ENCODE measurements around the gene RBM26. TPM values are rescaled to one million over a fixed set of nuclear protein-coding genes. Genes with fewer than 3 reads are reported as not detected.

RBM26 gene, protein sequence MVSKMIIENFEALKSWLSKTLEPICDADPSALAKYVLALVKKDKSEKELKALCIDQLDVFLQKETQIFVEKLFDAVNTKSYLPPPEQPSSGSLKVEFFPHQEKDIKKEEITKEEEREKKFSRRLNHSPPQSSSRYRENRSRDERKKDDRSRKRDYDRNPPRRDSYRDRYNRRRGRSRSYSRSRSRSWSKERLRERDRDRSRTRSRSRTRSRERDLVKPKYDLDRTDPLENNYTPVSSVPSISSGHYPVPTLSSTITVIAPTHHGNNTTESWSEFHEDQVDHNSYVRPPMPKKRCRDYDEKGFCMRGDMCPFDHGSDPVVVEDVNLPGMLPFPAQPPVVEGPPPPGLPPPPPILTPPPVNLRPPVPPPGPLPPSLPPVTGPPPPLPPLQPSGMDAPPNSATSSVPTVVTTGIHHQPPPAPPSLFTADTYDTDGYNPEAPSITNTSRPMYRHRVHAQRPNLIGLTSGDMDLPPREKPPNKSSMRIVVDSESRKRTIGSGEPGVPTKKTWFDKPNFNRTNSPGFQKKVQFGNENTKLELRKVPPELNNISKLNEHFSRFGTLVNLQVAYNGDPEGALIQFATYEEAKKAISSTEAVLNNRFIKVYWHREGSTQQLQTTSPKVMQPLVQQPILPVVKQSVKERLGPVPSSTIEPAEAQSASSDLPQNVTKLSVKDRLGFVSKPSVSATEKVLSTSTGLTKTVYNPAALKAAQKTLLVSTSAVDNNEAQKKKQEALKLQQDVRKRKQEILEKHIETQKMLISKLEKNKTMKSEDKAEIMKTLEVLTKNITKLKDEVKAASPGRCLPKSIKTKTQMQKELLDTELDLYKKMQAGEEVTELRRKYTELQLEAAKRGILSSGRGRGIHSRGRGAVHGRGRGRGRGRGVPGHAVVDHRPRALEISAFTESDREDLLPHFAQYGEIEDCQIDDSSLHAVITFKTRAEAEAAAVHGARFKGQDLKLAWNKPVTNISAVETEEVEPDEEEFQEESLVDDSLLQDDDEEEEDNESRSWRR
- 26.7 and 41.3 TPM in 2 replicates for total RNA-seq
- 22.9 and 31.9 TPM in 2 replicates for polyA plus RNA-seq

GRCh38 chr13:79405831-79406596 is at the start of gene RBM26:
RBM26 (minus strand) TSS chr13:79406255; CDS start chr13:79405774, 481 bp downstream.
- no peaks in the 10 kb centered on the region for H3K9me3 ChIP-seq (ENCODE audit: low read depth)
- no peaks in the 10 kb centered on the region for H3K27me3 ChIP-seq
- TF ChIP-seq, protein P1, sequence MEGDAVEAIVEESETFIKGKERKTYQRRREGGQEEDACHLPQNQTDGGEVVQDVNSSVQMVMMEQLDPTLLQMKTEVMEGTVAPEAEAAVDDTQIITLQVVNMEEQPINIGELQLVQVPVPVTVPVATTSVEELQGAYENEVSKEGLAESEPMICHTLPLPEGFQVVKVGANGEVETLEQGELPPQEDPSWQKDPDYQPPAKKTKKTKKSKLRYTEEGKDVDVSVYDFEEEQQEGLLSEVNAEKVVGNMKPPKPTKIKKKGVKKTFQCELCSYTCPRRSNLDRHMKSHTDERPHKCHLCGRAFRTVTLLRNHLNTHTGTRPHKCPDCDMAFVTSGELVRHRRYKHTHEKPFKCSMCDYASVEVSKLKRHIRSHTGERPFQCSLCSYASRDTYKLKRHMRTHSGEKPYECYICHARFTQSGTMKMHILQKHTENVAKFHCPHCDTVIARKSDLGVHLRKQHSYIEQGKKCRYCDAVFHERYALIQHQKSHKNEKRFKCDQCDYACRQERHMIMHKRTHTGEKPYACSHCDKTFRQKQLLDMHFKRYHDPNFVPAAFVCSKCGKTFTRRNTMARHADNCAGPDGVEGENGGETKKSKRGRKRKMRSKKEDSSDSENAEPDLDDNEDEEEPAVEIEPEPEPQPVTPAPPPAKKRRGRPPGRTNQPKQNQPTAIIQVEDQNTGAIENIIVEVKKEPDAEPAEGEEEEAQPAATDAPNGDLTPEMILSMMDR (IDR thresholded peaks at IDR 0.05; ENCODE audit: low read depth, low read length) = peak; percentile 25
- peak within 1 kb of the TSS; percentile 99 for H3K27ac ChIP-seq
- peak within 1 kb of the TSS; percentile 89 for H3K4me3 ChIP-seq
- no peaks in the 10 kb centered on the region for H3K36me3 ChIP-seq
- peak; percentile 94 to 96 for DNase-seq (ENCODE audit: low read depth in 1 of 2, low spot score in 1 of 2)
- H3K4me1 ChIP-seq (ENCODE audit: low read depth) = peaks cover 31% of the 10 kb centered on the region

GRCh38 chr13:79455331-79455730 is 49.3 kb upstream of the RBM26 start:
- Histone ChIP-seq H3K27ac (no peak overlapping the region), H3K4me1 (ENCODE audit: low read depth) (no peaks in the 10 kb centered on the region), H3K27me3 (no peaks in the 10 kb centered on the region), H3K4me3 (no peak overlapping the region), H3K9me3 (ENCODE audit: low read depth) (no peaks in the 10 kb centered on the region), H3K36me3 (no peaks in the 10 kb centered on the region)
- TF ChIP-seq, protein P1 (IDR thresholded peaks at IDR 0.05; ENCODE audit: low read depth, low read length) = no peak
- DNase-seq (ENCODE audit: low read depth in 1 of 2, low spot score in 1 of 2) = peak in 1 of 2 donors; percentile 16

DNA sequence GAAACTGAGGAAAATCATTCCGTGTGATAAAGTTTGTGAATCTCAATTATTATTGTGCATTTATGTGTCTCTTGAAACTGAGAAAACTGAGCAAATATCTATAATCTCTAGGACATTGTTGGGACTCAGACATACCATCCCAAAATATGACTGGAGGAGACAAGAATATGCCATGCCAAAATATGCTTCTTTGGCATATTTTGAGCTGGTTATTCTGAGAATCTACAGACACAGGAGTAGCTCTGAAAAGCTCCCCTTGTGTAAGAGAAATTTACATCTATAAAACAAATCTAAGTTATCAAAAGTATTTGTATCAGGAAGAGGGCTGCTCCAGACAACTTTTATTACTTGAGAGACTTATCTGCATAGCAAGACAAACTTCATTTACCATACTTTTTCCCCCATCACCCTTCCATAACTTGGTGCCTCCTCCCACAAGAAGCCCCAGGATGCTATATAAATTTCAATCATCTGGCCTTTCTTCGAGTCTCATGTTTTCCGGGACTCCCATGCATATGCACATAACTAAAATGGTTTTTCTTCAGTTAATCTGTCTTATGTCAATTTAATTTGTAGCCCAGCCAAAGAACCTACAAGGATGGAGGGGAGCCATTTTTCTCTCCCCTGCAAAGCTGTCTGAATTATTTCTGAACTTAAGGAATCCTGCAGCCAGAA is 46.3 kb upstream of the RBM26 start:
- Histone ChIP-seq H3K4me3 (no peak overlapping the region), H3K9me3 (ENCODE audit: low read depth) (no peaks in the 10 kb centered on the region), H3K4me1 (ENCODE audit: low read depth) (no peaks in the 10 kb centered on the region), H3K27me3 (no peaks in the 10 kb centered on the region), H3K36me3 (no peaks in the 10 kb centered on the region), H3K27ac (no peak overlapping the region)
- TF ChIP-seq, protein P1 (IDR thresholded peaks at IDR 0.05; ENCODE audit: low read depth, low read length) = no peak
- no peak for DNase-seq (ENCODE audit: low read depth in 1 of 2, low spot score in 1 of 2)

DNA sequence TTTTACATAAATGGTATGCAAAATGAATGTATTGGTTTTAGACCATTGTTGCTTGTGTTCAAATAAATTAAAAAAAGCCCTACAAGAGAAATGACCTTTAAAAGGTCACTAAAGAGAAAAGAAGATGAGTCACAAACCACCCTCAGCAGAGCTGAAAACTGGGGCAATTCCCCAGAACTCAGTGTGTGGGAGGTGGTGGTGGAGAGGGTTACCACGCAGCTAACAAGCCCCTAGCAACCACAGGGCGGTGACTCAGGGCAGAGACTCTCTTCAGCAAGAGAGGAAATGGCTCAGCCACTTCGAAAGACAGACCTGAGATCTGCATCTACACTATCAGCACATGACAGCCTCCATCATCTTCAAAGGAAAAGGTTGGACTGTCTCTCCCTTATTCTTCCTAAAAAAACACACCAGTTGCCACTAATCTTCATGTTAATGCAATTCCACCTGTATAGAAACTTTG is 45.5 kb upstream of the RBM26 start:
- Histone ChIP-seq H3K27ac (no peak overlapping the region), H3K36me3 (no peaks in the 10 kb centered on the region), H3K27me3 (no peaks in the 10 kb centered on the region), H3K4me3 (no peak overlapping the region), H3K9me3 (ENCODE audit: low read depth) (no peaks in the 10 kb centered on the region), H3K4me1 (ENCODE audit: low read depth) (no peaks in the 10 kb centered on the region)
- TF ChIP-seq, protein P1 (IDR thresholded peaks at IDR 0.05; ENCODE audit: low read depth, low read length) = no peak
- peak in 1 of 2 donors; percentile 89 for DNase-seq (ENCODE audit: low read depth in 1 of 2, low spot score in 1 of 2)

All from cardiac muscle cell (in vitro differentiated cells and primary cell).